Left renal pelvis (tissue), 4 donors: Measurements from ENCODE around the gene CMIP. TPM values are rescaled to one million over a fixed set of nuclear protein-coding genes. Genes with fewer than 3 reads are reported as not detected.

Experiments used
- DNase-seq, 4 donors: peaks; one replicate each; pipeline ENCODE4 v3.0.0-alpha.2; 2013; ENCODE audit warnings: low read depth in 4 of 4, low spot score in 3 of 4
- polyA plus RNA-seq, 4 donors: library from polyadenylated mRNA; unstranded; fragments of 120-200 nt; gene quantifications; one replicate each; pipeline ENCODE4 v1.2.1, GENCODE V29; 2013; ENCODE audit not compliant: insufficient read length in 4 of 4

Gene CMIP
- polyA plus RNA-seq, 4 donors = 24.0 to 48.3 (median 42.0) TPM

GRCh38 chr16:81473969-81474959, 29.7 kb downstream of the CMIP start:
- no peak for DNase-seq

- DNase-seq = no peak
These were observed 33.4 kb downstream of the CMIP start for GRCh38 chr16:81477697-81478693.

DNA sequence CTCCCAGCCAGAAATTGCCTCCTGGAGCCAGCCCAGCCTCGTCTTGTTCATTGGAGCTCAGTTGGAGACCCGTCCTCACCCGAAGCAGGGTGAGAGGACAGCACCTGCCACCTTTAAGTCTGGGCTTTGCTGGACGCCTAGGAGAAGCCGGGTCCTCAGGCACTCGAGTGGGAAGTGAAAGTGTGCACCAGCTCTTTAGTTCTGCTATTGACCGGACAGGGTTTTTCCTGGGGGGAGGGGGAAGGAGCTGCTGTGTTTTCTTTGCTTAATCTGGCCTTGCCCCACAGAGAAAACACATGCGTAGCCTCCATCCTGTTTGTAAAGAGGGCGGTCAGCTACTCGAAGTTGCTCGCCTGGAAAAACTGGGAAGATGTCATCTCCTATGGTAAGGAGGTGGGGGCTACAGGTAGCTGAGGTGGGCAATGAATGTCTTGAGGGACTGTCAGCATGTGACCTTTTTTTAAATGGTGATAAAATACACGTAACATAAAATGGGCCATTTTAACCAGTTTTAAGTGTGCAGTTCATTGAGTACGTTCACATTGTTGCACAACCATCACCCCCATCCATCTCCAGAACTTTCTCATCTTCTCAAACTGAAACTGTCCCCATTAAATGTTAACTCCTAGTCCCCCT, 34.4 kb downstream of the CMIP start:
- no peak for DNase-seq

DNA sequence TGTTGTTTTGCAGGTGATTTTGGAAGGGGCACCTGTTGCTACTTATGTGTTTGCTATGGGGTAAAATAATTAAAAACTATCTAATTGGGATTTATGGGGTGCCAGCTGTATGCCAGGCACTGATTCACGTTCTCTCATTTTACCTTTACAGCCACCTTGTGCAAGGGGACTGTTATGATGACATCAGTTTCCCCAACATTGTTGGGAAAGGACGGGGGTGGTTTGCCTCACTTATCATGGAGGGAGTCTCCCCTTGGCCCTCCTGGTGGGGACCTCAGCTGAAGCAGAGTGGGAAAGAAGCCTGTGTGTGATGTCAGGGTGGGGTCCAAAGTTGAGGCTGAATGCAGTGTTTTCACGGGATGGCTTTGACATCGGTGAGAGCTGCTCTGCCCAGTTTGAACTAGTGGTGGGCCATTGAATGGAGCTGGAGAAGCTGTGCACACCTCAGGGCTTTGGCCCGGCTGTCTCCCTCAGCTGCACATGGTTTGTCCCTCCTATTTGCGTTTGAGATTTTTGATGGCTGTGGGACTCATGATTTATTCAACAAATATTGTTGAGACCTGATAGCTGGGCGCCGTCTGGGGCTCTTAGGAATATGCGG, 36.1 kb downstream of the CMIP start:
- DNase-seq = no peak

- no peak for DNase-seq
These were observed 36.7 kb downstream of the CMIP start for GRCh38 chr16:81481207-81481821.

- DNase-seq = no peak
These were observed 37.9 kb downstream of the CMIP start for GRCh38 chr16:81482329-81483063.

DNA sequence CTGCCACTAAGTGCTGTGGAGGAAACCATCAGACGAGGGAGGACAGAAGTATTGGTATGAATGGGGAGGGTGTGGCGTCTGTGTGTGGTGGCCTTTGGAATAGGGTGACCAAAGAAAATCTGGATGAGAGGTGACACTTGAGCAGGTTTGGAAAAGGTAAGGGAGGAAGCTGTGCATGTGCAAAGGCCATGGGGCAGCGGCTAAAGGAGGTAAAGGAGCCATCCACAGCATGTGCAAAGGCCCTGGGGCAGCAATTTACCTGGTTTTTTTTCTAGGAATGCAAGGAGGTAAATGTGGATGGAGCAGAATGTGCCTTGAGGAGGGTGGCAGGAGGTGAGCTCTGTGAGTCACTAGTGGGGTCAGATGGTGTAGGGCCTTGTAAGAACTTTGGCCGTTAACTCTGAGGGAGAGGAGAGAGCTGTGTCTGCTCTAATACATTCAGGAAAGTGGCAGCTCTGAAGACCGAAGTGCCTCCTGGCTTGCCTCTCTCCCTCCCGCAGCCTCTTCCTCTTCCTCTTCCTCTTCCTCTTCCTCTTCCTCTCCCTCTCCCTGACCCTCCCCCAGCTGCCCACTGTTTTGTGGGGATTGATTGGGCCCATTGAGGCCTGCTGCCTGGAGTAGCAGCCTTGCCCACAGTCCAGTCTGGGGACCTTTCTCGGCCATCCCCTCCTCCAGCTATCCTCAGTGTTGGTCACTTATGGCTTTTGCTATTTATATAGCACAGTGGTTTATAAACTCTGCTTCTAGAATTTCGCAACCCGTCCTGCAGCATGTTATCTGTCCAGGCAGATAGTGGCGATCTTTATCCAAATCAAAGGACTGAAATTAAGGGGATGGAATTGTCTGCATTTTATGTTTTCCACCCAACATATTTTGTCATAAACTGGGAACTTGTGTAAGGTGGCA, 38.7 kb downstream of the CMIP start:
- DNase-seq = no peak

DNA sequence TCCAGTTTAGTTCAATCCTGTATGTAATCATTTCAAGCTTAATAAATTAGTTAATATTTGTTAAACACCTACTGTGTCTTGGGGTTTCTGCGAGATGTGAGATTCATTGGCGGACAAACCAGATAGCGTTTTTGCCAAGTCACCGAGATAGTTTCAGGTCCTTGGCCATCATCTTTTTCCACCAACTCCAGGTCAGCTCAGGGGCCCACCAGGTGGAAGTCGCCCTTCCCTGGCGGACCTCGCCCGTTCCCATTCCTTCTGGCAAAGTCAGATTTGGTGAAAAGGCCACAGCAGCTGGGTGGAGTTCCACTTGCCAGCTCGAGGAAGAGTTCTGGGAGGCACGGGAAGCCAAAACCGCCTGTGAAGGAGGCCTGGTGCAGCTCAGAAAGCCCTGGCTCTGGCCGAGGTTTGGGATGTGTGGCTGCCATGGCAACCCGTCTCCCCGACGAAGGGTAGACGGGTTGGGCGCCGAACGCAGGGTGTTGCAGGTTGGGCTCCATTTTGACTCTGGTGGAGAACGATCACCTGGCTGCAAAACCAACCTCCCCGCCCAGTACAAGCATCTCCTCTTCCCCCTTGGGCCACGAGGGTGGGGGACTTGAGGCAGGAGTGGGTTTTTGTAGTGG, 39.5 kb downstream of the CMIP start:
- no peak for DNase-seq

- DNase-seq = no peak
These were observed 40.5 kb downstream of the CMIP start for GRCh38 chr16:81484908-81485624.

DNA sequence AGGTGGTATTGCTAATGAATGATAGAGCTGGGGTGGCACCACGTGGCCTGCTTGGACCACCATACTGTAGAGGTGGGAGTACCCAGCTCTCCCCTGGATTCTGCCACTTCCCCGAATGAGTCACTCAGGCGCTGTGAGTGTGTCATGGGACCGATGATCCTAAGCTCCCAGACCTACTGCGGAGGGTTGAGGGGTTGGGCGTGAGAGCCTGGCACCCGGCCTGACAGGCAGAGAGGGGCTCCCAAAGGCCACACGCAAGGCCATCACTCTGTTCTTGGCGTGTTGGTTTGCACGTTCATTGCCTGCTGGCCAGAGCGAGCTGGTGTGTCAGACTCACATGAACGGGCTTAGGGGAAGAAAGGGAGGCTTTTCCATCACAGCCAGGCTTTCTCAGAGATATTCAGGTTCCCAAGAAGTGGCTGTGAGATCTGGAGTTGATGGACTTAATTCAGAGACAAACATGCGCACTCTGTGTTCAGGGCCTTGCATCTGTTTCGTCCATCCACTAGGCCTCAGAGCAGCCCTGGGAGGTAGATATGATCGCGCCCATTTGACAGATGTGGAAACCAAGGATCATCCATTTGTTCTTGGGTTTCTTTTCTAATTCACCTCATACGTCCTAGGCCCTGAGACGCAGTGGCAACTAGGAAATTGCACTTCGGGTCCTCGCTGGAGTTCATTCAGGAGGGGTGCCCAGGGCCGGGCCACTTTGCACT, 41.4 kb downstream of the CMIP start:
- no peak for DNase-seq

GRCh38 chr16:81486540-81487061, 42.0 kb downstream of the CMIP start:
- peak in 2 of 4 donors; percentile 27 to 48 for DNase-seq

DNA sequence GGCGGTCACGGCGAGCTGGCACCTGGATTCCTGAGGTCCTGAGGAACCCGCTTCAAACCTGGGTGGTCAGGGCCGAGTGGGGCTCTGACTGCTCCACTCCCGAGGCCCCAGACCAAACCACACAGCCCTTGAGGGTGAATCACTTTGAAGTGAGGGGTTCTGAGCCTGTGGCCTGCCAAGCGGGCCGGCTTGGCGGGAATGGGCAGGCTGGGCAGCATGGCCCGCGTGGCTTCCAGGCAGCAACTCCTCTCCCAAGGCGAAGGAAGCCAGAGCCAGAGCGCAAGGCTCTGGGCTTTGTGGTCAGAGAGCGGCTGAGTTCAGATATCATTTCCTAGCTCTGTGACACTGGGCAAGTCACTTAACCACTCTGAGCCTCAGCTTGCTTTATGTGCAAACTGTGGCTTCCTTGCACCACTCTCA, 42.7 kb downstream of the CMIP start:
- no peak for DNase-seq

DNA sequence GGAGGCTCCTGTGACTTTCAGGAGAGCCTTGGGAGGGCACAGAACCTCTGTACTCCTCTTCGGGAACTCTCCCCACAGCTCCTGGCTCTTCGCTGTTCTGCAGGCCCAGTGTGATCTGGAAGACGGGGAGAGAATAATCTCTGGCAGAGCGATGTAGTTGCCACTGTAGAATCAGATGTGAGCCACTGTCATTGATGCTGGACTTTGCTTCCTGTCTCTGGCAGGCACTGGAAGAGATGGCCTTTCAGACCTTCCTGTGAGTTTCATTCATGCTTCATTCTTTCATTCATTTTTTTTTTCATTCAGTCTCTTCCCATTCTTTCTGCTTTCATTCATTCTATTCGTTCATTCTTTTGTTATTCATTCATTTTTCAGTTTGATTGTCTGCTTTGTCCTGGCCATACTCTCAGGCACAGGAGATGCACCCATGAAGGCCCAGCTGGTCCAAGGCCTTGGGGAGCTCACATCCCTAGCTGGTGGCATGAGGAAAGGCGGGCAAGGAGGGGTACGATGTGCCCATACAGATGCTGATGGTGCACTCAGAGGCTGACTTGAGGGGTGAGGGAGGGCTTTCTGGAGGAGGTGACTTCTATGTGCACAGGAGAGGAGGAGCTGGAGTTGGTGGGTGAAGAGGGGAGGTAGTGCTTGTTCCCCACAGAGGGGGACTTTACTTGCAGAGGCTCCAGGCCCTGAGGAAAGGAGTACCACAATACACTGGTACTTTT, 44.2 kb downstream of the CMIP start:
- DNase-seq = no peak

DNA sequence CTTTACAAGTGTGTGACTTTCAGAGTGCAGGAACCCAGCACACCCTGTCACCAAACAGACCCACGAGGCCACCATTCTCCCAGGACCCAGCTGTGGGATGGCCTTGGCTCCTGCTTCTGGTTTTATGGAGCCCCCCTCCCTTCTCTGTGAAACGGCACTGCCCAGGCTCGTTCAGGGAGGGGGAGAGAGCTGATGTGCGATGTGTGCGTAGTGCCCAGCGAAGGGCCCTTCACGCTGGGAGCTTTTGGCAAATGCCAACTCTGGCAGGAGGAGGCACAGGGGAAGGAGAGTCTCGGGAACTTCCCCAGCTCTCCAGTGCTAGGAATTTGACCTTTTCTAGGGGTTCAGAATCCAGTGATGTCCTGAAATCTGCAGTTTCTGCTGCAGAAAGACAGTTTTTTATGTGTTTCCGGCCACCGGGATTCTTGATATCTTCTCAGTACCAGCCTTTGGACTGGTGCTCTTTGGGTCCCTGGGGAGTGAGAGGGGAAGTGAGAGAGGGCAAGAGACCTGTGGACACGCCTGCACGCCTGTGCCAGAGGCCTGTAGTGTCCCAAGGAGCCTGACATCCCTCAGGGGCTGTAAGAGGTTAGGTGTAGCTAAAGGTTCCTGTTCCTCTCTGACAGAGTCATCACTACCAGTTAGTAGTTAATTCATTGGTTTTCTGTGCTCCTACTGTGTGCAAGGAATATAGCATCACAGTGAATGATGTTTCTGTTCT, 45.1 kb downstream of the CMIP start:
- DNase-seq = no peak
